ENCODE measurements around the gene PCDH18. TPM values are rescaled to one million over a fixed set of nuclear protein-coding genes. Genes with fewer than 3 reads are reported as not detected.
A peak's percentile ranks its signal among the peaks of the same experiment; 100 is the strongest.

The PCDH18 gene
- total RNA-seq, 2 donors from 2014 or later, result 5.3 to 5.6 TPM

DNA sequence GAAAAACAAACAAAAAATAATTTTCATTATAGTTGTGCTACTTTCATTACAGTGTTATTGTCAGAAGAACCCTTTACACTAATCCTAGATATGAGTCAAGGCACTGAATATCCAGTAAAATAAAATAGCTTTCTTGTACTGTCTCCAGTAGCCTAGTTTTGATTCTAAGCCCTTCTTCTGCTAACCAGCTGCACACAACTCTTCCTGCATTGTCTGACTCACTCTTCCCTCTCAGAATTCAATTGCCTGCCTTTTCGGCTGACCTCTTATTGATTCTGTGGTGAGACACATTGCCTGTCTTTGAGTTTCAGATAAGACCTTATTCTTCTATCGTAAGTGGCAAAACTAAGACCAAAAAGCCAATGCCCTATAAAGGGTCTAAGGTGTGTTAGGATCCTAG is 26.7 kb upstream of the PCDH18 start:
- Histone ChIP-seq H3K4me1 (no peaks in the 10 kb centered on the region), H3K27ac (no peak overlapping the region), H3K4me3 (no peak overlapping the region), H3K9me3 (no peaks in the 10 kb centered on the region), H3K27me3 (no peaks in the 10 kb centered on the region), H3K36me3 (no peaks in the 10 kb centered on the region)
- TF ChIP-seq, protein P1, sequence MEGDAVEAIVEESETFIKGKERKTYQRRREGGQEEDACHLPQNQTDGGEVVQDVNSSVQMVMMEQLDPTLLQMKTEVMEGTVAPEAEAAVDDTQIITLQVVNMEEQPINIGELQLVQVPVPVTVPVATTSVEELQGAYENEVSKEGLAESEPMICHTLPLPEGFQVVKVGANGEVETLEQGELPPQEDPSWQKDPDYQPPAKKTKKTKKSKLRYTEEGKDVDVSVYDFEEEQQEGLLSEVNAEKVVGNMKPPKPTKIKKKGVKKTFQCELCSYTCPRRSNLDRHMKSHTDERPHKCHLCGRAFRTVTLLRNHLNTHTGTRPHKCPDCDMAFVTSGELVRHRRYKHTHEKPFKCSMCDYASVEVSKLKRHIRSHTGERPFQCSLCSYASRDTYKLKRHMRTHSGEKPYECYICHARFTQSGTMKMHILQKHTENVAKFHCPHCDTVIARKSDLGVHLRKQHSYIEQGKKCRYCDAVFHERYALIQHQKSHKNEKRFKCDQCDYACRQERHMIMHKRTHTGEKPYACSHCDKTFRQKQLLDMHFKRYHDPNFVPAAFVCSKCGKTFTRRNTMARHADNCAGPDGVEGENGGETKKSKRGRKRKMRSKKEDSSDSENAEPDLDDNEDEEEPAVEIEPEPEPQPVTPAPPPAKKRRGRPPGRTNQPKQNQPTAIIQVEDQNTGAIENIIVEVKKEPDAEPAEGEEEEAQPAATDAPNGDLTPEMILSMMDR (IDR thresholded peaks at IDR 0.05), result no peak
- DNase-seq (ENCODE audit: low spot score), result no peak

DNA sequence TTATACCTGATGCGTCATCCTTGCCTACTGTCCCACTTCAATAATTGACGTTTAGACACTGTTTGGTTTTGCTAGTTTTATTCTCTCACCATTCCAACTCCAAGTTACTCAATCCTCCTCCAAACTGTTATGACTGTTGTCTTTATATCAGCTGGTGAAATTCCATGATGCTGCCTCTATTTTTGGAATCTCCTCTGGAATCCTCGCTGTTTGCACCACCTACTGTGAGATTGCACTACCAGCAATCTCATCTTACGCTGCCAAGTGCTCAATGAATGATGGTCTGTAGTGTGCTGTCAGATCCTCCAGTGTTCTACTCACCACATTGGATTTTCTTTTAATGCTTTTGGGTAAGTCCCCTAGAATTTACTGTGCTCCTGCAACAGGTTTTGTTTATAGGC is 13.2 kb upstream of the PCDH18 start:
- Histone ChIP-seq H3K36me3 (no peaks in the 10 kb centered on the region), H3K27me3 (no peaks in the 10 kb centered on the region), H3K4me1 (no peaks in the 10 kb centered on the region), H3K27ac (peak overlapping the region in 1 of 2 donors; percentile 25), H3K4me3 (no peak overlapping the region), H3K9me3 (no peaks in the 10 kb centered on the region)
- TF ChIP-seq, protein P1 (IDR thresholded peaks at IDR 0.05), result no peak
- no peak for DNase-seq (ENCODE audit: low spot score)

DNA sequence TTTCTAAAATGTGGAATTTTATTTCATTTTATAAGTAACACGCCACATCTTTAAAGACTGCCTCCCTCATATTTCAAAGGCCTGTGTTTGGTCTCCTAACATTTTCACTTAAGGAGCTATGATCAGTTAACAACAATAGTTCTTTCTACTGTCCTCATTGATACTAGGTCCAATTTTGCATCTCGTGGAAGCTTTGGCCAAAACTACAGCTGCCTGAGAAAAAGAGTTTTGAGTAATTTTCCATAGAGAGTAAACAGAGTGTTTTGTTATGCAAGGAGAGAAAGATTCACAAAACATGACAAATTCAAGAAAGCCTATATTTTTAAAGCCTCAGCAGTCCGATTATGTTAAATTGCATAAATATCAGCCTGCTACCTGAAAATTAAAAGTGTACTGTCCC is 11.4 kb upstream of the PCDH18 start:
- TF ChIP-seq, protein P1 (IDR thresholded peaks at IDR 0.05), result no peak
- no peak for DNase-seq (ENCODE audit: low spot score)
- Histone ChIP-seq H3K9me3 (no peaks in the 10 kb centered on the region), H3K36me3 (no peaks in the 10 kb centered on the region), H3K27ac (no peak overlapping the region), H3K27me3 (no peaks in the 10 kb centered on the region), H3K4me3 (no peak overlapping the region), H3K4me1 (no peaks in the 10 kb centered on the region)

DNA sequence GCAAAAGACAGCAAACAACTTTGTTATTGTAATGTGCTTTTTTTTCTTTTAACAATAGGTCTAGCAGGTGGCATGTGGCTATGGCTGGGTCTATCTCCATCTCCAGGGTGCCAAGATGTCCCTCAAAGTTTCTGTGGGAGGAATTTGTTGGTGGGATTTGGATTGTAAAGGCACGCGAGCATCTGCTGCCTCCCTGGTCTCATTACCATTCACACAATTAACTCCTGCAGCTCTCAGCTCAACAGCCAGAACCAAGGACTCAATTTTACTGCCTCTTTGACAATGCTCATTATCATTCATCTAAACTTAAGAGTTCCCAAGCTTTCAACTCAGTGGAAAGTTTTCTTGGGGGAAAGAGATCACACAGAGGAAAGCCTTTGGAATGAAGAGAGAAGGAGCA is 10.9 kb upstream of the PCDH18 start:
- TF ChIP-seq, protein P1 (IDR thresholded peaks at IDR 0.05), result no peak
- no peaks in the 10 kb centered on the region for H3K4me1 ChIP-seq

DNA sequence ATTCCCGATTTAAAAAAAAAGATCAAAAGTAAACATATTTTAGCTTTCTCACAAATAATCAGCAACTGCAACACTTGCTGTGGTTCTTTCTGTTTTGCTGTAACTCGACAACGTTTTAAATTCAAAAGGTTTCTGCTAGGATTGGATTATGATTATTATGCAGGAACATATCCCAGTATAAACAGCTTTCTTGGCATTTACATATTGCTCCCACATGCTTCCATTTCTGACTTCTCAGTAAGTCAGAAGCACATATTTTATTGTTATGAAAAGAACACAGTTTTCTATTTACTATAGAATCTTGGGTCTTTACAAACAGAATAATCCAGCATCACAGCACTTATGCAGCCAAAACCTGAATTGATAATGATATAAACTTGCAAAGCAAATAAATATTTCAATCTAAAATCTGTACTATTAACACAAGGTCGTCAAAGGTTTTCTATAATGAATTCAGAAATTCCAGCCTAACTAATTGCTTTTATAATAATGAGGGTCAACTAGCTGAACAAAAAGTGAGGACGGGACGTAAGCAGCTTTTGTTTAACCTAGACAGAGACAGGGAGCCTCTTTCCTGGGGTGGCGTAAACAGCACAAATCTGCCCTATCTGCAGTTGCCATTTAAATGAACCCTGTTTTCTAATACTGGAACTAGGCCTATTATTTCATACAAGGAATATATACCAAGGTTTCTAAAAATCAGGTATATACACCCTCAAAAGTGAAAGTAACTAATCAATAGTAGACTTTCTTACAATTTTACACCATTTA is 9.8 kb upstream of the PCDH18 start:
- TF ChIP-seq, protein P1 (IDR thresholded peaks at IDR 0.05), result no peak
- Histone ChIP-seq H3K4me1 (no peaks in the 10 kb centered on the region), H3K9me3 (no peaks in the 10 kb centered on the region), H3K27me3 (no peaks in the 10 kb centered on the region), H3K36me3 (no peaks in the 10 kb centered on the region), H3K4me3 (peak overlapping the region; percentile 6 to 24), H3K27ac (no peak overlapping the region)
- no peak for DNase-seq (ENCODE audit: low spot score)

More for the DNA sequence above, 10.9 kb upstream of the PCDH18 start:
- H3K36me3 ChIP-seq, result no peaks in the 10 kb centered on the region
- no peak for DNase-seq (ENCODE audit: low spot score)
- H3K9me3 ChIP-seq, result no peaks in the 10 kb centered on the region
- no peak overlapping the region for H3K27ac ChIP-seq
- no peak overlapping the region for H3K4me3 ChIP-seq
- no peaks in the 10 kb centered on the region for H3K27me3 ChIP-seq

DNA sequence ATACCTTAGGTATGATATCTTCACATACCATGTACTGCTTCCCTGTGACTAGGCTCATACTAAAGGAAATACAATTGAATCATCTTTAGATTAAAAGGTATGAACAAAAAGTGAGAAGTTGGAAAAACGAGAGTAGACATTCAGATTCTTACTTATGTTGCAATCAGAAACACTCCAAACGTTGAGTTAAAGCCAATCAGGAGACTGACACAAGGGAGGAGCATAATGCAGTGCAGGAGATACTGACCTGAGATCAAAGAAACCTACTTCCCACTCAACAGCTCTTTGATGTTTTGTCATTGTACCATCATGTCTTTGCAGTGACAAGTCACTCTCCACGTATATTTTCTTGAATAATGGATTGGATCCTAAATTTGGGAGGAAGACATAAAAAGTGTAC is 8.9 kb upstream of the PCDH18 start:
- no peak for DNase-seq (ENCODE audit: low spot score)
- Histone ChIP-seq H3K27me3 (no peaks in the 10 kb centered on the region), H3K36me3 (no peaks in the 10 kb centered on the region), H3K9me3 (no peaks in the 10 kb centered on the region), H3K4me3 (no peak overlapping the region), H3K27ac (no peak overlapping the region), H3K4me1 (no peaks in the 10 kb centered on the region)
- TF ChIP-seq, protein P1 (IDR thresholded peaks at IDR 0.05), result no peak

Measured in right atrium auricular region (tissue), 2 donors.